Endothelial cell of umbilical vein (primary cell): ENCODE results near the gene PRX. TPM values are rescaled to one million over a fixed set of nuclear protein-coding genes. Genes with fewer than 3 reads are reported as not detected.
"Not testable (repeated sequence)": the region's sequence is repeated elsewhere in the genome, so short reads cannot be mapped to it uniquely, and the experiment has no call there.

ENCODE experiments used
- BruUV-seq: library from RNA; stranded (reverse); fragments of 400-500 nt; replicated peaks from 2 replicates; lab custom pipeline; 2021; lab: Mats Ljungman, UMichigan
- CTCF ChIA-PET: fragments of 300-600, 350-600 bp; sonication (Branson Sonifier 250); formaldehyde crosslinking; loops from one replicate; lab custom pipeline; 2021; ENCODE audit warnings: antibody characterized with exemption, inconsistent platforms; lab: Charles Lee
- POLR2A ChIA-PET: fragments of 300-600, 350-600 bp; sonication (Branson Sonifier 250); formaldehyde crosslinking; loops from one replicate; lab custom pipeline; 2021; ENCODE audit warnings: antibody characterized with exemption, inconsistent platforms; lab: Charles Lee
- DNase-seq: peaks from one replicate; pipeline ENCODE4 v3.0.0-alpha.2; 2011; ENCODE audit warnings: low read depth, low spot score
- FAIRE-seq: peaks from 2 replicates; lab custom pipeline; 2011; peaks lifted over from hg19 to GRCh38; lab: Jason Lieb, UNC
- H2AFZ ChIP-seq: 2 replicates; pipeline ENCODE4 v1.6.0; 2012; ENCODE audit warnings: low read depth, low read length, control low read depth, inconsistent platforms
- H3K27ac ChIP-seq: 2 replicates; pipeline ENCODE4 v1.5.1; 2011; ENCODE audit warnings: low read depth, mild to moderate bottlenecking, control low read depth, low read length, moderate library complexity; ENCODE audit not compliant: insufficient read depth
- H3K27me3 ChIP-seq, 2 experiments: 2 replicates each; pipeline versions ENCODE4 v1.6.0 to v1.6.1; 2011; ENCODE audit warnings: low read length in 2 of 2, mixed read lengths in 1 of 2; ENCODE audit not compliant: control insufficient read depth in 2 of 2, insufficient read depth in 2 of 2
- H3K36me3 ChIP-seq, 2 experiments: 2 replicates in 1 of 2; 3 replicates in 1 of 2; pipeline ENCODE4 v1.5.1; 2011; ENCODE audit warnings: low read length in 2 of 2, mild to moderate bottlenecking in 1 of 2, moderate library complexity in 1 of 2; ENCODE audit not compliant: control insufficient read depth in 2 of 2, insufficient read depth in 2 of 2; ENCODE audit errors: extremely low read depth in 1 of 2
- H3K4me1 ChIP-seq: 3 replicates; pipeline ENCODE4 v1.5.1; 2011; ENCODE audit warnings: mild to moderate bottlenecking, low read length; ENCODE audit not compliant: control insufficient read depth, insufficient read depth; ENCODE audit errors: extremely low read depth
- H3K4me2 ChIP-seq: 2 replicates; pipeline ENCODE4 v1.6.1; 2011; ENCODE audit warnings: low read length, control low read depth, mixed read lengths; ENCODE audit not compliant: insufficient read depth
- H3K4me3 ChIP-seq, 3 experiments: fragments of 200-600 bp in 1 of 3; sonication (generic), shearing (Covaris generic) in 1 of 3; replicated peaks in 1 of 3; 2 replicates each; pipeline ENCODE4 v1.5.1; 2011 to 2016; ENCODE audit warnings: control low read depth in 3 of 3, low read length in 3 of 3, mild to moderate bottlenecking in 2 of 3, inconsistent platforms in 1 of 3, low read depth in 1 of 3, moderate library complexity in 1 of 3; ENCODE audit not compliant: insufficient read depth in 1 of 3
- H3K79me2 ChIP-seq: 2 replicates; pipeline ENCODE4 v1.6.0; 2012; ENCODE audit warnings: low read length, inconsistent platforms; ENCODE audit not compliant: control insufficient read depth, insufficient read depth
- H3K9ac ChIP-seq: replicated peaks from 2 replicates; pipeline ENCODE3; 2011; ENCODE audit warnings: low read length, control low read depth; ENCODE audit not compliant: insufficient read depth; ENCODE audit errors: extremely low read depth
- H3K9me1 ChIP-seq: replicated peaks from 3 replicates; pipeline ENCODE4 v1.6.0; 2011; ENCODE audit warnings: mild to moderate bottlenecking, low read length; ENCODE audit not compliant: control insufficient read depth, insufficient read depth; ENCODE audit errors: extremely low read depth
- H3K9me3 ChIP-seq: replicated peaks from 2 replicates; pipeline ENCODE4 v1.5.1; 2012; ENCODE audit warnings: low read length, inconsistent platforms; ENCODE audit not compliant: control insufficient read depth, insufficient read depth
- H4K20me1 ChIP-seq: replicated peaks from 2 replicates; pipeline ENCODE3; 2011; ENCODE audit warnings: mild to moderate bottlenecking, low read length; ENCODE audit not compliant: control insufficient read depth, insufficient read depth; ENCODE audit errors: extremely low read depth
- EZH2 ChIP-seq: IDR thresholded peaks from 2 replicates; pipeline ENCODE4 v1.6.1; 2012; ENCODE audit warnings: borderline replicate concordance, low read depth, mild to moderate bottlenecking, moderate library complexity, low read length, inconsistent platforms; ENCODE audit not compliant: severe bottlenecking
- FOS ChIP-seq: IDR thresholded peaks from 2 replicates; pipeline ENCODE4 v1.6.1; 2011; ENCODE audit warnings: mild to moderate bottlenecking, low read length, moderate library complexity, borderline replicate concordance; ENCODE audit not compliant: insufficient read depth
- GATA2 ChIP-seq: IDR thresholded peaks from 2 replicates; pipeline ENCODE4 v1.7.0; 2011; ENCODE audit warnings: low read depth, mild to moderate bottlenecking, moderate library complexity, mixed read lengths, low read length; ENCODE audit not compliant: insufficient read length, insufficient read depth
- JUN ChIP-seq: IDR thresholded peaks from 2 replicates; pipeline ENCODE4 v1.6.1; 2011; ENCODE audit warnings: borderline replicate concordance, low read depth; ENCODE audit not compliant: insufficient read length, insufficient read depth
- MAX ChIP-seq: IDR thresholded peaks from 2 replicates; pipeline ENCODE4 v1.6.1; 2011; ENCODE audit not compliant: insufficient read depth, insufficient read length
- MYC ChIP-seq: IDR thresholded peaks from one replicate; pipeline ENCODE4 v1.6.1; 2011; ENCODE audit warnings: mild to moderate bottlenecking, low read depth, low read length
- POLR2A ChIP-seq: IDR thresholded peaks from 2 replicates; pipeline ENCODE4 v1.6.1; 2012; ENCODE audit warnings: low read depth, mild to moderate bottlenecking, control low read depth, low read length
- POLR2AphosphoS5 ChIP-seq: IDR thresholded peaks from 2 replicates; pipeline ENCODE4 v1.6.1; 2012; ENCODE audit warnings: low read depth, mild to moderate bottlenecking, control low read depth, low read length, moderate library complexity; ENCODE audit not compliant: insufficient read depth
- dilution Hi-C: fragments of 300-500 bp; cut with MboI; formaldehyde crosslinking; loops from one replicate; pipeline ENCODE4 v1.15.0; 2019; ENCODE audit warnings: low sequenced_read_pairs; ENCODE audit not compliant: extremely low pct_ligation_motif_present
- intact Hi-C: fragments of 100-400 bp; cut with micrococcal nuclease; formaldehyde crosslinking; loops from one replicate; pipeline ENCODE4 v1.10.0; 2022
- polyA plus RNA-seq, 4 experiments: library from polyadenylated mRNA; depleted of rRNA in 3 of 4; stranded (reverse) in 3 of 4; unstranded in 1 of 4; fragments of >200 nt; gene quantifications; 2 replicates each; pipeline versions ENCODE4 v1.2.1 to v1.2.3, GENCODE V29; 2011 to 2012; ENCODE audit warnings: missing spikeins in 1 of 4
- total RNA-seq: library from RNA; stranded (reverse); gene quantifications from 2 replicates; pipeline ENCODE4 v1.2.3, GENCODE V29; 2021
- TF ChIP-seq, protein P1 (sequence below), 2 donors: IDR thresholded peaks; 1 replicate in 1 of 2; 2 replicates in 1 of 2; pipeline ENCODE4 v1.5.1; 2011; ENCODE audit warnings: low read length in 2 of 2, mild to moderate bottlenecking in 2 of 2, moderate library complexity in 2 of 2, control low read depth in 1 of 2, inconsistent platforms in 1 of 2, low read depth in 1 of 2; ENCODE audit not compliant: insufficient read depth in 1 of 2; ENCODE audit errors: extremely low read depth in 1 of 2

Gene PRX
- total and polyA plus RNA-seq, 2 donors (not counting 3 experiments of a cell fraction or from before 2014, with no cell fraction given): 0.80 to 1.3 TPM

DNA sequence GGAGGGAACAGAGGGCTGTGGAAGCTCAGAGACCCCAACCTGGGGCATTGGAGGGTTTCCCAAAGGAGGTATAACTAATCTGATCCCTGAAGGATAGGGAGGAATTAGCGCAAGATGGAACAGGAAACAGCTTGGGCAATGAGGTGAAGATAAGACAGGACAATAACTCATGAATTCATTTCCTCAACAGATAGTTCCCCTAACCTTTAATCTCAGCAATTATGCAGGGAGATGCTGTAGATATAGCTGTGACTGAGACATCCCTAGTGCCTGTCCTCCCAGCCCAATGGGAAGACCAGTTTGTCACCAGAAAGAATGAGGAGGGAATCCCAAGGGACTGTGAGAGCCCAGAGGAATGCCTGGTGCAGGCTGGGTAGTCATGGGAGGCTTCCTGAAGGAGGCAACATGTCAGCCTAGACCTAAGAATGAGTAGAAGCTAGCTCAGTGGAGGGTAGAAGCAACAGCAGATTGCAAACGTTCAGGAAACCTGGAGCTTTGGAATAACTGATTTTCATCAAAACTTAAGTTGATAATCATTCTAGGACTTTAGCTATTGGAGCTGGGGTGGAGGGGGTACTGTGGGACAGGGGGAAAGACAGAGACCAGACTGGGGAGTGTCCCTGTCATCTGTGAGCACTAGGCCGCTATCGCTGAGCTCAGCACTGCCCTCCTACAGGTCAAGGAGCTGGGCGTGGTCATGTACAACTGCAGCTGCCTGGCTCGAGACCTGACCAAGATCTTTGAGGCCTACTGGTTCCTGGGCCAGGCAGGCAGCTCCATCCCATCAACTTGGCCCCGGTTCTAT, 42.0 kb downstream of the PRX start:
- H3K27ac ChIP-seq: no peak overlapping the region
- no peaks in the 10 kb centered on the region for H3K79me2 ChIP-seq
- H3K9me3 ChIP-seq: no peaks in the 10 kb centered on the region
- H3K27me3 ChIP-seq: no peaks in the 10 kb centered on the region
- DNase-seq (no peak), FAIRE-seq (no peak)
- H3K9ac ChIP-seq: no peak overlapping the region
- no peak overlapping the region for H3K4me2 ChIP-seq
- BruUV-seq: no TSS peak
- POLR2A ChIA-PET: no interaction called here
- peaks cover 0 to 11% of the 10 kb centered on the region in 2 experiments for H3K36me3 ChIP-seq
- intact Hi-C loops: no loop called here
- CTCF ChIA-PET: interaction anchor here (0.9 kb wide), 1 partner anchor 14 kb away, joined by 3 read pairs; no protein-coding TSS in a partner anchor
- no peak overlapping the region for H2AFZ ChIP-seq
- H3K9me1 ChIP-seq: no peaks in the 10 kb centered on the region
- TF ChIP-seq GATA2: no peak
- no peak for TF ChIP-seq POLR2AphosphoS5
- TF ChIP-seq, protein P1, sequence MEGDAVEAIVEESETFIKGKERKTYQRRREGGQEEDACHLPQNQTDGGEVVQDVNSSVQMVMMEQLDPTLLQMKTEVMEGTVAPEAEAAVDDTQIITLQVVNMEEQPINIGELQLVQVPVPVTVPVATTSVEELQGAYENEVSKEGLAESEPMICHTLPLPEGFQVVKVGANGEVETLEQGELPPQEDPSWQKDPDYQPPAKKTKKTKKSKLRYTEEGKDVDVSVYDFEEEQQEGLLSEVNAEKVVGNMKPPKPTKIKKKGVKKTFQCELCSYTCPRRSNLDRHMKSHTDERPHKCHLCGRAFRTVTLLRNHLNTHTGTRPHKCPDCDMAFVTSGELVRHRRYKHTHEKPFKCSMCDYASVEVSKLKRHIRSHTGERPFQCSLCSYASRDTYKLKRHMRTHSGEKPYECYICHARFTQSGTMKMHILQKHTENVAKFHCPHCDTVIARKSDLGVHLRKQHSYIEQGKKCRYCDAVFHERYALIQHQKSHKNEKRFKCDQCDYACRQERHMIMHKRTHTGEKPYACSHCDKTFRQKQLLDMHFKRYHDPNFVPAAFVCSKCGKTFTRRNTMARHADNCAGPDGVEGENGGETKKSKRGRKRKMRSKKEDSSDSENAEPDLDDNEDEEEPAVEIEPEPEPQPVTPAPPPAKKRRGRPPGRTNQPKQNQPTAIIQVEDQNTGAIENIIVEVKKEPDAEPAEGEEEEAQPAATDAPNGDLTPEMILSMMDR (IDR thresholded peaks at IDR 0.05; ENCODE audit: extremely low read depth in 1 of 2, insufficient read depth in 1 of 2, low read depth in 1 of 2, low read length in 2 of 2): no peak
- TF ChIP-seq EZH2: no peak
- no peak for TF ChIP-seq JUN
- no peak for TF ChIP-seq MYC
- no peak for TF ChIP-seq FOS
- TF ChIP-seq POLR2A: no peak
- no peak for TF ChIP-seq MAX
- no peak overlapping the region for H3K4me3 ChIP-seq
- no peaks in the 10 kb centered on the region for H4K20me1 ChIP-seq
- dilution Hi-C loops: no loop called here
- no peaks in the 10 kb centered on the region for H3K4me1 ChIP-seq

DNA sequence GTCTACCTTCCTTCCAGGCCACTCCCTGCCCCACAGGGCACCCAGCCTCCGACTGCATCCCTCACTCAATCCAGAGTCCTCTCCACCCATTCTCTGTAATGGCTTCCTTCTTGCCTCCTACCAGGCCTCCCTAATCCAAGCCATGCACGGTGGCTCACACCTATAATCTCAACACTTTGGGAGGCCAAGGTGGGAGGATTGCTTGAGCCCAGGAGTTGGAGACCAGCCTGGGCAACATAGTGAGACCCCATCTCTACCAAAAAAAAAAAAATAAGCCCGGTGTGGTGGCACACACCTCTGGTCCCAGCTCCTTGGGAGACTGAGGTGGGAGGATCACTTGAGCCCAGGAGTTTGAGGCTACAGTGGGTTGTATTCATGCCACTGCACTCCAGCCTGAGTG, 42.9 kb downstream of the PRX start:
- H3K27ac ChIP-seq, H4K20me1 ChIP-seq, H3K9me3 ChIP-seq, H3K79me2 ChIP-seq, H3K4me2 ChIP-seq, H3K4me1 ChIP-seq, POLR2A ChIA-PET, intact Hi-C loops, dilution Hi-C loops, H3K9me1 ChIP-seq, H3K27me3 ChIP-seq, BruUV-seq, H2AFZ ChIP-seq, H3K4me3 ChIP-seq, H3K9ac ChIP-seq, DNase-seq, CTCF ChIA-PET, FAIRE-seq: not testable (repeated sequence)
- peaks cover 0 to 11% of the 10 kb centered on the region in 2 experiments for H3K36me3 ChIP-seq
